Measurements from ENCODE around the gene ISLR2. TPM values are rescaled to one million over a fixed set of nuclear protein-coding genes. Genes with fewer than 3 reads are reported as not detected.

Gene ISLR2
- total and polyA plus RNA-seq, 2 donors from 2014 or later: 0.13 to 1.1 TPM

DNA sequence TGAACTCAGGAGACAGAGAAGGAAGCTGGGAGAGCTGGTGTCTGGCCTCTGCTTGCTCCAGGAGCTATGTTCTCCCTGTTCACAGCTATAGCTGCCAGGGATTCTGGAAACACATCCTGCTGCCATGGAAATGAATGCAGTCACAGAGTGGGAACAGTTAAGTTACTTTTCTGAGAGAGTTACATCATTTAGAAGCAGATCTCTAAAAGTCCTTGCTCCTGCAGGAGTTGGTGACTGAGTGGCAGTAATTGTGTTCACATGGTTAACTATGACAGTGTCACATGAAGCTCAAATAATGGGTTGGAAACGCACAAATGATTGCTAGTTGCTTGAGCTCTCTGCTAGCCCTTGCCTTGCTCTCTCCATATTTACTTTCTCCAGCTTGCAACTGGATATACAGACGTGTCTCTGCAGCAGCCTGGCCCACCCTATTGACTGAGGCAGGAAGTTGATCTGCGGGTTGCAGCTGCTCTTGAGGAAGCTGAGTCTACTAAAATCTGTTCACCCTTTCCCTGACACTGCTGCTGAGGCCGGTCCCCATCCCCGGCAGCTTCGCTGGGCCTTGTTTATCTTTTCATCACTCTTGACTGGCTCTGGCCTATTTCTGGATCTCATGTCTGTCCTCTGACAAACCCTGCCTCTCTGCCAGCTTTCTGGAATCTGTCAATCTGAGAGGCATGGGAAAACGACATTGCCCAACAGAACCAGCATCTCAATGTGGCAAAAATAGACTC lies 26.5 kb downstream of the ISLR2 start:
- FAIRE-seq (no peak), DNase-seq (peak in 4 of 5 donors; percentile 46 to 87 (median 50))
- Histone ChIP-seq H3K9ac (ENCODE audit: low read length in 3 of 3) (no peak overlapping the region), H3K9me3 (ENCODE audit: control insufficient read depth in 2 of 3, insufficient read depth in 1 of 3, low read length in 3 of 3) (no peaks in the 10 kb centered on the region), H3K36me3 (ENCODE audit: control insufficient read depth in 2 of 3, insufficient read depth in 3 of 3, low read length in 3 of 3) (no peaks in the 10 kb centered on the region), H3K27me3 (ENCODE audit: control insufficient read depth, insufficient read depth, low read length) (no peaks in the 10 kb centered on the region), H3K4me1 (ENCODE audit: control insufficient read depth in 2 of 3, insufficient read depth in 2 of 3, low read depth in 1 of 3, low read length in 3 of 3) (peaks cover 0 to 7% (median 2%) of the 10 kb centered on the region in 3 donors), H3K4me3 (ENCODE audit: low read length in 3 of 3) (no peak overlapping the region), H3K27ac (ENCODE audit: low read depth in 2 of 2, low read length in 2 of 2) (no peak overlapping the region)
- no peak for TF ChIP-seq CTCF (IDR thresholded peaks at IDR 0.05; ENCODE audit: borderline replicate concordance, extremely low read depth, insufficient read depth)
- intact Hi-C loops (cut with DNase I): no loop called here

DNA sequence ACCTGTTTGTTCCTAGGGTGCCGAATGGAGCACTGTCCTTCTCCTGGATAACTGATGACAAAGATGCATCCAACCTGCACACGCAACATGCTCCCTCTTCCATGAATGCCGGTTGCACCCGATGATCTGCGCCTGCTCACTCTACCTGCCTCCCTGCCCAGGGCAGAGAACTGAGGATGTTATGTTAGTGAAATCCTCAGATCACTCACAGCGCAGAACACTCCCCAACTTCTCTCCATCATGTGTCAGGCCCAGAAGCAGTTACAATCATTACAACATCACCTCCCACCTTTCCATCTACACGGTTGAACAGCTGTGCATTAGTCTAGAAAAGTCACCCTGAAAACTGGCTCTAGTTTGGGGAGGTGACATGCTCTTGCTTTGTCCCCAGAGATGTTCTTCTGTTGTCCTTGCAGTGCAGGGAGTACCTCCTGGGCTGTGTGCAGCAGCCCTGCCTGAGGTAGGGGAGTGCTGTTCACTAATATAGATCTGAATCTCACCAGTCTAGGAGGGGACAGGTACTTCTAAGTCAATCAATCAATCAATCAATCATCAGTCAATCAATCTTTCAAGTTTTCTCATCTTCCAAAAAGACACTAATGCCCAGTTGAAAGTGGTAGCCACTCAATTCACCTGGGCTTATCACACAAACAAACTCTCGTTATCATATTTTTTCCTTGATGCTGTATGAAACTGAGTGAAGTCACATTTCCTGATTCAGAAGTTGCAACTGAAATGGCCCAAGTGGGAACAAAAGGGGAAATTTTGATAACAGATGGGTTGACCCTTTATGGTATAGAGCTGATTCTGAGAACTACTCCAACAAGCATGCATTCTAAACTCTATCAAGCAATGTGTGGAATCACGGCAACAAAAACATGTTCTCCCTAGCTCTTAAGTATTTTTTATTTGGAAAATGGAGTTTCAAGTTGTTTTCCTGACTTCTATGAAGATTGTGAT lies 27.8 kb downstream of the ISLR2 start:
- Histone ChIP-seq H3K36me3 (ENCODE audit: control insufficient read depth in 2 of 3, insufficient read depth in 3 of 3, low read length in 3 of 3) (no peaks in the 10 kb centered on the region), H3K27me3 (ENCODE audit: control insufficient read depth, insufficient read depth, low read length) (no peaks in the 10 kb centered on the region), H3K9me3 (ENCODE audit: control insufficient read depth in 2 of 3, insufficient read depth in 1 of 3, low read length in 3 of 3) (no peaks in the 10 kb centered on the region), H3K4me3 (ENCODE audit: low read length in 3 of 3) (no peak overlapping the region), H3K27ac (ENCODE audit: low read depth in 2 of 2, low read length in 2 of 2) (no peak overlapping the region), H3K4me1 (ENCODE audit: control insufficient read depth in 2 of 3, insufficient read depth in 2 of 3, low read depth in 1 of 3, low read length in 3 of 3) (peaks cover 0 to 7% (median 2%) of the 10 kb centered on the region in 3 donors), H3K9ac (ENCODE audit: low read length in 3 of 3) (no peak overlapping the region)
- no peak for TF ChIP-seq CTCF (IDR thresholded peaks at IDR 0.05; ENCODE audit: borderline replicate concordance, extremely low read depth, insufficient read depth)
- intact Hi-C loops (cut with DNase I): no loop called here
- no peak for FAIRE-seq
- DNase-seq: peak in 1 of 5 donors; percentile 39

GRCh38 chr15:74158855-74159650 lies 28.7 kb downstream of the ISLR2 start:
- intact Hi-C loops (cut with DNase I): no loop called here
- no peak for FAIRE-seq
- no peak overlapping the region for H3K4me3 ChIP-seq (ENCODE audit: low read length in 3 of 3)

More at GRCh38 chr15:74158855-74159650, 28.7 kb downstream of the ISLR2 start:
- H3K9ac ChIP-seq (ENCODE audit: low read length in 3 of 3): no peak overlapping the region
- peaks cover 0 to 7% (median 2%) of the 10 kb centered on the region in 3 donors for H3K4me1 ChIP-seq (ENCODE audit: control insufficient read depth in 2 of 3, insufficient read depth in 2 of 3, low read depth in 1 of 3, low read length in 3 of 3)
- DNase-seq: no peak
- no peaks in the 10 kb centered on the region for H3K36me3 ChIP-seq (ENCODE audit: control insufficient read depth in 2 of 3, insufficient read depth in 3 of 3, low read length in 3 of 3)
- H3K27me3 ChIP-seq (ENCODE audit: control insufficient read depth, insufficient read depth, low read length): no peaks in the 10 kb centered on the region
- TF ChIP-seq CTCF (IDR thresholded peaks at IDR 0.05; ENCODE audit: borderline replicate concordance, extremely low read depth, insufficient read depth): no peak
- no peaks in the 10 kb centered on the region for H3K9me3 ChIP-seq (ENCODE audit: control insufficient read depth in 2 of 3, insufficient read depth in 1 of 3, low read length in 3 of 3)
- H3K27ac ChIP-seq (ENCODE audit: low read depth in 2 of 2, low read length in 2 of 2): no peak overlapping the region
